ENCODE results near the gene VDAC2. TPM values are rescaled to one million over a fixed set of nuclear protein-coding genes. Genes with fewer than 3 reads are reported as not detected.

Gene VDAC2
- total RNA-seq, 4 donors from 2014 or later, result 121 to 145 (median 140) TPM

GRCh38 chr10:75230600-75231038 is 20.0 kb downstream of the VDAC2 start:
- H3K4me3 ChIP-seq (ENCODE audit: low read depth, poor library complexity, severe bottlenecking), result no peak overlapping the region
- TF ChIP-seq POLR2A (IDR thresholded peaks at IDR 0.05) (no peak), CTCF (IDR thresholded peaks at IDR 0.05) (peak in 1 of 3 donors; percentile 70)
- intact Hi-C loops (cut with DNase I; ENCODE audit: low total_unique reads), result loop anchor here (5.0 kb wide), 1 partner anchor 43 kb away; no protein-coding TSS in a partner anchor
- 25 to 26% methylated on average over 5 of the region's 5 CpGs for WGBS, 2 donors
- peak; percentile 90 to 98 for DNase-seq (ENCODE audit: low spot score in 2 of 2)

- WGBS, 2 donors, result 81 to 82% methylated on average over 4 of the region's 4 CpGs
- peak in 1 of 2 donors; percentile 72 for DNase-seq (ENCODE audit: low spot score in 2 of 2)
- TF ChIP-seq CTCF (IDR thresholded peaks at IDR 0.05) (no peak), POLR2A (IDR thresholded peaks at IDR 0.05) (no peak)
- intact Hi-C loops (cut with DNase I; ENCODE audit: low total_unique reads), result loop anchor here (5.0 kb wide), 1 partner anchor 45 kb away; no protein-coding TSS in a partner anchor
- H3K4me3 ChIP-seq (ENCODE audit: low read depth, poor library complexity, severe bottlenecking), result no peak overlapping the region
These were observed 21.3 kb downstream of the VDAC2 start for GRCh38 chr10:75231672-75232581.

GRCh38 chr10:75233444-75234016 is 22.9 kb downstream of the VDAC2 start:
- TF ChIP-seq CTCF (IDR thresholded peaks at IDR 0.05) (no peak), POLR2A (IDR thresholded peaks at IDR 0.05) (no peak)
- no peak overlapping the region for H3K4me3 ChIP-seq (ENCODE audit: low read depth, poor library complexity, severe bottlenecking)
- intact Hi-C loops (cut with DNase I; ENCODE audit: low total_unique reads), result loop anchor here (5.0 kb wide), 1 partner anchor 46 kb away; no protein-coding TSS in a partner anchor
- peak in 1 of 2 donors; percentile 88 for DNase-seq (ENCODE audit: low spot score in 2 of 2)
- WGBS, 2 donors, result 34 to 47% methylated on average over 11 to 14 of the region's 14 CpGs

GRCh38 chr10:75234017-75234682 is 23.6 kb downstream of the VDAC2 start:
- H3K4me3 ChIP-seq (ENCODE audit: low read depth, poor library complexity, severe bottlenecking), result peak overlapping the region; percentile 44
- TF ChIP-seq POLR2A (IDR thresholded peaks at IDR 0.05) (no peak), CTCF (IDR thresholded peaks at IDR 0.05) (no peak)
- DNase-seq (ENCODE audit: low spot score in 2 of 2), result peak; percentile 93 to 99
- intact Hi-C loops (cut with DNase I; ENCODE audit: low total_unique reads), result loop anchor here (5.0 kb wide), 1 partner anchor 47 kb away; no protein-coding TSS in a partner anchor
- WGBS, 2 donors, result 3 to 8% methylated on average over 33 to 36 of the region's 48 CpGs

- 0 to 1% methylated on average over 7 to 43 of the region's 62 CpGs for WGBS, 2 donors
- TF ChIP-seq CTCF (IDR thresholded peaks at IDR 0.05) (no peak), POLR2A (IDR thresholded peaks at IDR 0.05) (no peak)
- peak overlapping the region; percentile 44 for H3K4me3 ChIP-seq (ENCODE audit: low read depth, poor library complexity, severe bottlenecking)
- intact Hi-C loops (cut with DNase I; ENCODE audit: low total_unique reads), result loop anchor here (5.0 kb wide), 1 partner anchor 48 kb away; no protein-coding TSS in a partner anchor
- peak in 1 of 2 donors; percentile 86 for DNase-seq (ENCODE audit: low spot score in 2 of 2)
These were observed 24.2 kb downstream of the VDAC2 start for GRCh38 chr10:75234683-75235374.
